ENCODE results near the gene PLA2G4D.

PLA2G4D gene

GRCh38 chr15:42069496-42070278 lies 24.7 kb downstream of the PLA2G4D start:
- DNase-seq, result no peak

GRCh38 chr15:42069025-42069424 lies 25.3 kb downstream of the PLA2G4D start:
- DNase-seq, result no peak

GRCh38 chr15:42068601-42069000 lies 25.8 kb downstream of the PLA2G4D start:
- DNase-seq, result no peak

- DNase-seq, result no peak
These were observed 27.5 kb downstream of the PLA2G4D start for GRCh38 chr15:42066764-42067415.

GRCh38 chr15:42065468-42065867 lies 28.9 kb downstream of the PLA2G4D start:
- DNase-seq, result no peak

- no peak for DNase-seq
These were observed 29.3 kb downstream of the PLA2G4D start for GRCh38 chr15:42065033-42065432.

- no peak for DNase-seq
These were observed 30.1 kb downstream of the PLA2G4D start for GRCh38 chr15:42064271-42064670.

- no peak for DNase-seq
These were observed 31.1 kb downstream of the PLA2G4D start for GRCh38 chr15:42063122-42063848.

GRCh38 chr15:42062284-42062806 lies 32.0 kb downstream of the PLA2G4D start:
- no peak for DNase-seq

- DNase-seq, result no peak
These were observed 33.6 kb downstream of the PLA2G4D start for GRCh38 chr15:42060797-42061196.

GRCh38 chr15:42060477-42060763 lies 33.9 kb downstream of the PLA2G4D start:
- no peak for DNase-seq

- peak; percentile 68 to 73 for DNase-seq
These were observed 34.5 kb downstream of the PLA2G4D start for GRCh38 chr15:42059661-42060476.

- no peak for DNase-seq
These were observed 35.6 kb downstream of the PLA2G4D start for GRCh38 chr15:42058791-42059190.

- no peak for DNase-seq
These were observed 36.3 kb downstream of the PLA2G4D start for GRCh38 chr15:42057799-42058646.

- peak; percentile 46 to 55 for DNase-seq
These were observed 37.2 kb downstream of the PLA2G4D start for GRCh38 chr15:42056934-42057798.

GRCh38 chr15:42053914-42054313 lies 40.4 kb downstream of the PLA2G4D start:
- DNase-seq, result no peak

- DNase-seq, result no peak
These were observed 41.4 kb downstream of the PLA2G4D start for GRCh38 chr15:42053010-42053409.

GRCh38 chr15:42050484-42051255 lies 43.7 kb downstream of the PLA2G4D start:
- no peak for DNase-seq

GRCh38 chr15:42048821-42049200 lies 45.6 kb downstream of the PLA2G4D start:
- no peak for DNase-seq

Measured in activated CD4-positive, alpha-beta T cell treated with anti-CD3 and anti-CD28 coated beads, Interleukin-2, amount 50 U/mL, for 4 hours (primary cell).